Kidney (tissue), 14 donors: ENCODE data around the gene SLC41A3. TPM values are rescaled to one million over a fixed set of nuclear protein-coding genes. Genes with fewer than 3 reads are reported as not detected.
A peak's percentile ranks its signal among the peaks of the same experiment; 100 is the strongest.

Experiments used
- DNase-seq, 5 donors: peaks; one replicate each; pipeline ENCODE4 v3.0.0-alpha.2; 2013 to 2020
- FAIRE-seq: peaks from 2 replicates; lab custom pipeline; 2012; peaks lifted over from hg19 to GRCh38; lab: Jason Lieb, UNC
- H3K27ac ChIP-seq, 2 donors: one replicate each; pipeline ENCODE4 v1.7.0; 2013; ENCODE audit warnings: low read depth in 2 of 2, low read length in 2 of 2, inconsistent platforms in 1 of 2
- H3K27me3 ChIP-seq: one replicate; pipeline ENCODE4 v1.7.1; 2013; ENCODE audit warnings: low read length, inconsistent platforms; ENCODE audit not compliant: control insufficient read depth, insufficient read depth
- H3K36me3 ChIP-seq, 3 donors: one replicate each; pipeline versions ENCODE4 v1.7.0 to v1.7.1; 2013; ENCODE audit warnings: low read length in 3 of 3, control low read depth in 1 of 3, inconsistent platforms in 1 of 3; ENCODE audit not compliant: insufficient read depth in 3 of 3, control insufficient read depth in 2 of 3
- H3K4me1 ChIP-seq, 3 donors: one replicate each; pipeline versions ENCODE4 v1.7.0 to v1.7.1; 2013; ENCODE audit warnings: low read length in 3 of 3, inconsistent platforms in 1 of 3, low read depth in 1 of 3; ENCODE audit not compliant: control insufficient read depth in 2 of 3, insufficient read depth in 2 of 3
- H3K4me3 ChIP-seq, 3 donors: one replicate each; pipeline versions ENCODE4 v1.7.0 to v1.8.1; 2013; ENCODE audit warnings: low read length in 3 of 3, control low read depth in 1 of 3, inconsistent platforms in 1 of 3
- H3K9ac ChIP-seq, 3 donors: one replicate each; pipeline versions ENCODE4 v1.7.0 to v1.7.1; 2013; ENCODE audit warnings: low read length in 3 of 3, control low read depth in 1 of 3, inconsistent platforms in 1 of 3
- H3K9me3 ChIP-seq, 3 donors: one replicate each; pipeline versions ENCODE4 v1.7.0 to v1.7.1; 2013; ENCODE audit warnings: low read length in 3 of 3, control low read depth in 1 of 3, inconsistent platforms in 1 of 3; ENCODE audit not compliant: control insufficient read depth in 2 of 3, insufficient read depth in 1 of 3
- intact Hi-C: fragments of 100-400 bp; cut with DNase I; formaldehyde crosslinking; loops from one replicate; pipeline ENCODE4 v1.11.1; 2022
- polyA plus RNA-seq: library from polyadenylated mRNA; stranded (reverse); fragments of 350-450 nt; fragmentation: Illumina TruSeq; extraction: RNeasy Lipid Tissue Mini Kit (QIAGEN cat#74804); gene quantifications from one replicate; pipeline ENCODE4 v1.2.3, GENCODE V29; 2014; ENCODE audit warnings: low read depth, low replicate concordance; ENCODE audit not compliant: insufficient read depth
- total RNA-seq: library from RNA; stranded (reverse); fragmentation: NEBNext Ultra II Directional; extraction: Animal tissue kit (Norgen Biotek cat#: 25700); gene quantifications from one replicate; pipeline ENCODE4 v1.2.1, GENCODE V29; 2021
- TF ChIP-seq, protein P1 (sequence below): IDR thresholded peaks from 3 replicates; pipeline ENCODE4 v1.5.1; 2012; ENCODE audit warnings: mild to moderate bottlenecking, moderate library complexity, borderline replicate concordance; ENCODE audit not compliant: insufficient read depth; ENCODE audit errors: extremely low read depth
- donor health status: control.
- donor health status: control.
- donor health status: control.
- donor health status: control.
- donor health status: control.
- donor health status: DM: yes; HTN: yes; CAD: no.
- donor health status: Normal renal cell carcinoma (clear cell type).

SLC41A3 gene
- total and polyA plus RNA-seq, 2 donors from 2014 or later: 31.6 to 74.3 TPM

- H3K9me3 ChIP-seq: peaks cover 0 to 2% (median 0%) of the 10 kb centered on the region in 3 donors
- intact Hi-C loops: no loop called here
- TF ChIP-seq, protein P1, sequence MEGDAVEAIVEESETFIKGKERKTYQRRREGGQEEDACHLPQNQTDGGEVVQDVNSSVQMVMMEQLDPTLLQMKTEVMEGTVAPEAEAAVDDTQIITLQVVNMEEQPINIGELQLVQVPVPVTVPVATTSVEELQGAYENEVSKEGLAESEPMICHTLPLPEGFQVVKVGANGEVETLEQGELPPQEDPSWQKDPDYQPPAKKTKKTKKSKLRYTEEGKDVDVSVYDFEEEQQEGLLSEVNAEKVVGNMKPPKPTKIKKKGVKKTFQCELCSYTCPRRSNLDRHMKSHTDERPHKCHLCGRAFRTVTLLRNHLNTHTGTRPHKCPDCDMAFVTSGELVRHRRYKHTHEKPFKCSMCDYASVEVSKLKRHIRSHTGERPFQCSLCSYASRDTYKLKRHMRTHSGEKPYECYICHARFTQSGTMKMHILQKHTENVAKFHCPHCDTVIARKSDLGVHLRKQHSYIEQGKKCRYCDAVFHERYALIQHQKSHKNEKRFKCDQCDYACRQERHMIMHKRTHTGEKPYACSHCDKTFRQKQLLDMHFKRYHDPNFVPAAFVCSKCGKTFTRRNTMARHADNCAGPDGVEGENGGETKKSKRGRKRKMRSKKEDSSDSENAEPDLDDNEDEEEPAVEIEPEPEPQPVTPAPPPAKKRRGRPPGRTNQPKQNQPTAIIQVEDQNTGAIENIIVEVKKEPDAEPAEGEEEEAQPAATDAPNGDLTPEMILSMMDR: no peak
- H3K4me3 ChIP-seq: no peak overlapping the region
- no peaks in the 10 kb centered on the region for H3K36me3 ChIP-seq
- DNase-seq (no peak), FAIRE-seq (no peak)
- peaks cover 0 to 3% (median 0%) of the 10 kb centered on the region in 3 donors for H3K4me1 ChIP-seq
- no peak overlapping the region for H3K9ac ChIP-seq
- no peak overlapping the region for H3K27ac ChIP-seq
- H3K27me3 ChIP-seq: no peaks in the 10 kb centered on the region
These were observed 5.1 kb downstream of the SLC41A3 start for GRCh38 chr3:126078866-126079265.

GRCh38 chr3:126077754-126078153, 6.2 kb downstream of the SLC41A3 start:
- Histone ChIP-seq H3K27ac (no peak overlapping the region), H3K4me3 (no peak overlapping the region), H3K27me3 (no peaks in the 10 kb centered on the region), H3K9ac (no peak overlapping the region), H3K4me1 (peaks cover 0 to 3% (median 0%) of the 10 kb centered on the region in 3 donors), H3K36me3 (no peaks in the 10 kb centered on the region), H3K9me3 (peaks cover 0 to 2% (median 1%) of the 10 kb centered on the region in 3 donors)
- intact Hi-C loops: no loop called here
- FAIRE-seq (no peak), DNase-seq (no peak)
- TF ChIP-seq, protein P1: no peak

DNA sequence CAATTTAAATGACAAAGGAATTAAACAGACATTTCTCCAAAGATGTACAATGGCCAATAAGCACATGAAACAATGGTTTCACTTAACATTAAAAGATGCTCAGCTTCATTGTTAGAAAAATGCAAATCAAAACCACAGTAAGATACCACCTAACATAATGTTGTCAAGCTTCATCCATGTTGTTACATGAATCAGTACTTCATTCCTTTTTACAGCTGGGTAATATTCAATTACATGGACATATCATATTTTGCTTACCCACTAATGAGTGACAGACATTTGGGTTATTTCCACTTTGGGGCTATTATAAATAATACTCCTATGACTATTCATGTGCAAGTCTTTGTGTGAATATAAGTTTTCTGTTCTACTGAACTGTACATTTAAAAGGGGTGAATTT, 7.8 kb downstream of the SLC41A3 start:
- FAIRE-seq: no peak
- no peaks in the 10 kb centered on the region for H3K36me3 ChIP-seq
- no peaks in the 10 kb centered on the region for H3K4me1 ChIP-seq
- H3K4me3 ChIP-seq: no peak overlapping the region
- intact Hi-C loops: no loop called here
- no peak for DNase-seq
- no peak overlapping the region for H3K9ac ChIP-seq
- H3K27me3 ChIP-seq: no peaks in the 10 kb centered on the region
- no peak overlapping the region for H3K27ac ChIP-seq
- TF ChIP-seq, protein P1: no peak
- peaks cover 0 to 2% (median 2%) of the 10 kb centered on the region in 3 donors for H3K9me3 ChIP-seq

GRCh38 chr3:126070146-126070545, 13.8 kb downstream of the SLC41A3 start:
- Histone ChIP-seq H3K4me1 (no peaks in the 10 kb centered on the region), H3K4me3 (no peak overlapping the region), H3K36me3 (peaks cover 0 to 4% (median 2%) of the 10 kb centered on the region in 3 donors), H3K9me3 (peaks cover 0 to 2% (median 2%) of the 10 kb centered on the region in 3 donors), H3K9ac (no peak overlapping the region), H3K27ac (no peak overlapping the region), H3K27me3 (no peaks in the 10 kb centered on the region)
- TF ChIP-seq, protein P1: no peak
- no peak for FAIRE-seq
- DNase-seq: peak in 1 of 5 donors; percentile 36
- intact Hi-C loops: no loop called here
